K562 (cell line): ENCODE data around the gene CACNA1C. TPM values are rescaled to one million over a fixed set of nuclear protein-coding genes. Genes with fewer than 3 reads are reported as not detected.

Experiments used
- CBX8 ChIP-seq: fragments of 200-600 bp; sonication (generic); IDR thresholded peaks from 2 replicates; pipeline ENCODE4 v1.6.1; 2012; ENCODE audit warnings: borderline replicate concordance, mixed run types, low read depth, mild to moderate bottlenecking, moderate library complexity, mixed read lengths, low read length, control low read depth, inconsistent platforms; ENCODE audit not compliant: poor library complexity, severe bottlenecking; ENCODE audit errors: extremely low read depth
- CUX1 ChIP-seq: fragments of 200-800 bp; sonication (Bioruptor generic); IDR thresholded peaks from 2 replicates; pipeline ENCODE4 v1.6.1; 2016; ENCODE audit warnings: missing genetic modification characterization, missing compliant biosample characterization
- EGR1 ChIP-seq: fragments of 450-650 bp; conservative IDR thresholded peaks from 2 replicates; pipeline ENCODE4 v1.6.1; 2017; ENCODE audit warnings: mild to moderate bottlenecking
- ETV6 ChIP-seq, 3 experiments: fragments of 150-350 bp in 1 of 3; sonication (generic) in 1 of 3; formaldehyde crosslinking in 1 of 3; IDR thresholded peaks; 2 replicates each; pipeline versions ENCODE4 v1.6.1 to v1.8.0; 2014 to 2022; ENCODE audit warnings: borderline replicate concordance in 2 of 3, low read depth in 2 of 3, antibody characterized with exemption in 1 of 3, low read length in 1 of 3, mild to moderate bottlenecking in 1 of 3, missing genetic modification reagents in 1 of 3
- FOXJ3 ChIP-seq: sonication (generic); formaldehyde crosslinking; IDR thresholded peaks from 2 replicates; pipeline ENCODE4 v1.4.0; 2020; ENCODE audit warnings: mild to moderate bottlenecking, missing genetic modification reagents
- JUNB ChIP-seq: fragments of 450-650 bp; formaldehyde crosslinking; conservative IDR thresholded peaks from 2 replicates; pipeline ENCODE4 v1.4.0; 2020; ENCODE audit warnings: mild to moderate bottlenecking
- KLF1 ChIP-seq: fragments of 450-650 bp; IDR thresholded peaks from 2 replicates; pipeline ENCODE4 v1.6.1; 2016; ENCODE audit warnings: missing genetic modification characterization, missing compliant biosample characterization
- KLF13 ChIP-seq: fragments of 450-650 bp; IDR thresholded peaks from 2 replicates; pipeline ENCODE4 v1.6.1; 2016; ENCODE audit warnings: missing genetic modification characterization, low read depth, mild to moderate bottlenecking, missing compliant biosample characterization, moderate library complexity, borderline replicate concordance
- MAX ChIP-seq: sonication (generic); formaldehyde crosslinking; IDR thresholded peaks from 2 replicates; pipeline ENCODE4 v1.9.0; 2022; ENCODE audit warnings: mild to moderate bottlenecking, missing genetic modification reagents
- MEF2D ChIP-seq: conservative IDR thresholded peaks from 2 replicates; pipeline ENCODE4 v1.6.1; 2016; ENCODE audit warnings: low read depth, missing genetic modification characterization, missing compliant biosample characterization
- MLLT1 ChIP-seq, 2 experiments: fragments of 450-650 bp; IDR thresholded peaks; 2 replicates each; pipeline ENCODE4 v1.6.1; 2016
- MYNN ChIP-seq, 2 experiments: sonication (generic); formaldehyde crosslinking in 1 of 2; IDR thresholded peaks; 2 replicates each; pipeline versions ENCODE4 v1.5.0 to v1.6.1; 2016 to 2020; ENCODE audit warnings: antibody characterized with exemption in 1 of 2, missing genetic modification reagents in 1 of 2
- RBM17 ChIP-seq: fragments of 200-400 bp; formaldehyde crosslinking; IDR thresholded peaks from 2 replicates; pipeline ENCODE4 v1.6.1; 2017; ENCODE audit warnings: low read depth, mild to moderate bottlenecking, low read length, borderline replicate concordance
- RBM22 ChIP-seq: fragments of 200-400 bp; formaldehyde crosslinking; IDR thresholded peaks from 2 replicates; pipeline ENCODE4 v1.6.1; 2018; ENCODE audit warnings: low read length, low read depth; ENCODE audit not compliant: poor library complexity, severe bottlenecking
- YBX1 ChIP-seq: fragments of 450-650 bp; IDR thresholded peaks from 2 replicates; pipeline ENCODE4 v1.7.1; 2016; ENCODE audit warnings: mild to moderate bottlenecking
- ZC3H4 ChIP-seq: sonication (generic); formaldehyde crosslinking; IDR thresholded peaks from 2 replicates; pipeline ENCODE4 v1.9.0; 2021; ENCODE audit warnings: missing genetic modification reagents, borderline replicate concordance
- ZFPM2 ChIP-seq: fragments of 250-450 bp; sonication (Bioruptor Pico); IDR thresholded peaks from 2 replicates; pipeline ENCODE4 v1.5.1; 2022; ENCODE audit warnings: mild to moderate bottlenecking
- ZNF431 ChIP-seq: sonication (generic); formaldehyde crosslinking; IDR thresholded peaks from 2 replicates; pipeline ENCODE4 v1.8.0; 2022; ENCODE audit warnings: mild to moderate bottlenecking, missing genetic modification reagents
- ZNF444 ChIP-seq: fragments of 250-450 bp; sonication (Bioruptor Pico); IDR thresholded peaks from 2 replicates; pipeline ENCODE4 v1.4.0; 2020; ENCODE audit warnings: mild to moderate bottlenecking, moderate library complexity
- ZNF57 ChIP-seq: fragments of 450-650 bp; formaldehyde crosslinking; IDR thresholded peaks from 2 replicates; pipeline ENCODE4 v1.4.0; 2020; ENCODE audit warnings: mild to moderate bottlenecking, moderate library complexity
- ZSCAN29 ChIP-seq: fragments of 450-650 bp; IDR thresholded peaks from 2 replicates; pipeline ENCODE4 v1.6.1; 2017
- polyA plus RNA-seq, 8 experiments: library from polyadenylated mRNA; depleted of rRNA in 4 of 8; stranded (reverse) in 5 of 8; unstranded in 3 of 8; fragments of >200 nt; fragmentation: Nextera tagmentation in 2 of 8; fragmentation: Illumina TruSeq in 1 of 8; extraction: Ambion mirVana in 2 of 8; extraction: Trizol in 1 of 8; gene quantifications; 2 replicates each; pipeline versions ENCODE4 v1.2.1 to v1.2.3, GENCODE V29; 2011 to 2014; ENCODE audit warnings: inconsistent platforms in 1 of 8, missing spikeins in 1 of 8
- total RNA-seq, 7 experiments: library from RNA; depleted of rRNA in 6 of 7; stranded (reverse); fragments of >200 nt in 6 of 7; fragmentation: Illumina TruSeq in 2 of 7; extraction: Trizol in 2 of 7; gene quantifications; 2 replicates each; pipeline versions ENCODE4 v1.2.1 to v1.2.3, GENCODE V29; 2011 to 2021; ENCODE audit warnings: low replicate concordance in 1 of 7

CACNA1C gene
- total and polyA plus RNA-seq, 9 of the 15 experiments (the other 6 are each of a cell fraction or from before 2014, with no cell fraction given), result not detected

- TF ChIP-seq JUNB (CRISPR knock-in tag) (no peak), MEF2D (tag) (no peak), ZSCAN29 (no peak), MYNN (IDR thresholded peaks at IDR 0.05) (no peak), MYNN (CRISPR knock-in tag; IDR thresholded peaks at IDR 0.05) (no peak), KLF13 (tag) (peak; percentile 82; the same call in 1 of the 2 replicates), CBX8 (no peak), ETV6 (IDR thresholded peaks at IDR 0.05; ENCODE audit: borderline replicate concordance in 1 of 2, low read depth in 2 of 2, low read length in 1 of 2) (no peak), ETV6 (CRISPR knock-in tag; IDR thresholded peaks at IDR 0.05; ENCODE audit: borderline replicate concordance) (no peak), ZNF444 (no peak), ZFPM2 (no peak), ZC3H4 (CRISPR knock-in tag) (no peak), RBM22 (peak; percentile 64), MLLT1 (IDR thresholded peaks at IDR 0.05) (peak in 1 of 2 experiments; percentile 100; a peak in 2 of 4 replicates), RBM17 (no peak), CUX1 (CRISPR knock-in tag) (no peak), ZNF431 (CRISPR knock-in tag) (no peak), KLF1 (no peak), YBX1 (no peak), MAX (CRISPR knock-in tag) (peak; percentile 76), ZNF57 (CRISPR knock-in tag) (no peak), EGR1 (peak; percentile 91), FOXJ3 (CRISPR knock-in tag) (no peak)
These were observed 48.5 kb upstream of the CACNA1C start, which contains the start of gene DCP1B (continued) for GRCh38 chr12:2004113-2004929.
